ENCODE data around the gene CDC42SE2. TPM values are rescaled to one million over a fixed set of nuclear protein-coding genes. Genes with fewer than 3 reads are reported as not detected.

Gene CDC42SE2
- total RNA-seq, 1 donor from 2014 or later: 29.3 TPM

GRCh38 chr5:131289738-131290137, 25.9 kb downstream of the CDC42SE2 start:
- TF ChIP-seq CTCF (IDR thresholded peaks at IDR 0.05; ENCODE audit: unreplicated experiment): no peak
- no peaks in the 10 kb centered on the region for H3K9me3 Mint-ChIP-seq (ENCODE audit: low read depth)
- no peaks in the 10 kb centered on the region for H3K4me1 Mint-ChIP-seq (ENCODE audit: low read depth)

GRCh38 chr5:131296213-131296672, 32.4 kb downstream of the CDC42SE2 start:
- H3K4me1 Mint-ChIP-seq (ENCODE audit: low read depth): no peaks in the 10 kb centered on the region
- no peak overlapping the region for H3K4me3 Mint-ChIP-seq (ENCODE audit: low read depth)
- H3K9me3 Mint-ChIP-seq (ENCODE audit: low read depth): peaks cover 7% of the 10 kb centered on the region
- no peaks in the 10 kb centered on the region for H3K27me3 Mint-ChIP-seq
- TF ChIP-seq CTCF (IDR thresholded peaks at IDR 0.05; ENCODE audit: unreplicated experiment): no peak
- no peak overlapping the region for H3K27ac Mint-ChIP-seq
- no peak for DNase-seq (ENCODE audit: low spot score, unreplicated experiment)
- peaks cover 9% of the 10 kb centered on the region for H3K36me3 Mint-ChIP-seq (ENCODE audit: insufficient read depth)

More at GRCh38 chr5:131289738-131290137, 25.9 kb downstream of the CDC42SE2 start:
- Mint-ChIP-seq H3K27ac (no peak overlapping the region), H3K36me3 (ENCODE audit: insufficient read depth) (peaks cover 2% of the 10 kb centered on the region), H3K27me3 (no peaks in the 10 kb centered on the region), H3K4me3 (ENCODE audit: low read depth) (no peak overlapping the region)
- no peak for DNase-seq (ENCODE audit: low spot score, unreplicated experiment)

GRCh38 chr5:131297886-131298285, 34.0 kb downstream of the CDC42SE2 start:
- TF ChIP-seq CTCF (IDR thresholded peaks at IDR 0.05; ENCODE audit: unreplicated experiment): no peak
- Mint-ChIP-seq H3K9me3 (ENCODE audit: low read depth) (peaks cover 11% of the 10 kb centered on the region), H3K27me3 (no peaks in the 10 kb centered on the region), H3K36me3 (ENCODE audit: insufficient read depth) (peaks cover 10% of the 10 kb centered on the region), H3K27ac (no peak overlapping the region), H3K4me1 (ENCODE audit: low read depth) (peaks cover 5% of the 10 kb centered on the region), H3K4me3 (ENCODE audit: low read depth) (no peak overlapping the region)
- no peak for DNase-seq (ENCODE audit: low spot score, unreplicated experiment)

GRCh38 chr5:131299465-131299864, 35.6 kb downstream of the CDC42SE2 start:
- Mint-ChIP-seq H3K4me1 (ENCODE audit: low read depth) (peaks cover 14% of the 10 kb centered on the region), H3K36me3 (ENCODE audit: insufficient read depth) (peaks cover 9% of the 10 kb centered on the region), H3K27ac (peak overlapping the region; percentile 46), H3K27me3 (no peaks in the 10 kb centered on the region), H3K9me3 (ENCODE audit: low read depth) (peaks cover 11% of the 10 kb centered on the region), H3K4me3 (ENCODE audit: low read depth) (no peak overlapping the region)
- no peak for TF ChIP-seq CTCF (IDR thresholded peaks at IDR 0.05; ENCODE audit: unreplicated experiment)
- DNase-seq (ENCODE audit: low spot score, unreplicated experiment): no peak

GRCh38 chr5:131302506-131302905, 38.7 kb downstream of the CDC42SE2 start:
- TF ChIP-seq CTCF (IDR thresholded peaks at IDR 0.05; ENCODE audit: unreplicated experiment): no peak
- Mint-ChIP-seq H3K4me1 (ENCODE audit: low read depth) (peaks cover 14% of the 10 kb centered on the region), H3K36me3 (ENCODE audit: insufficient read depth) (peaks cover 13% of the 10 kb centered on the region), H3K27me3 (no peaks in the 10 kb centered on the region), H3K4me3 (ENCODE audit: low read depth) (no peak overlapping the region), H3K27ac (peak overlapping the region; percentile 53), H3K9me3 (ENCODE audit: low read depth) (peaks cover 26% of the 10 kb centered on the region)
- DNase-seq (ENCODE audit: low spot score, unreplicated experiment): no peak
